GM20000 (cell line): ENCODE measurements around the gene FIZ1.

Experiments used
- DNase-seq: peaks from one replicate; pipeline ENCODE4 v3.0.0; 2012; ENCODE audit warnings: low spot score
- CTCF ChIP-seq: IDR thresholded peaks from 2 replicates; pipeline ENCODE4 v1.5.1; 2012; ENCODE audit warnings: mild to moderate bottlenecking, control low read depth; ENCODE audit errors: extremely low read depth, missing control alignments

Gene FIZ1

GRCh38 chr19:55544776-55545439 lies 54.4 kb downstream of the FIZ1 start:
- TF ChIP-seq CTCF = no peak
- no peak for DNase-seq

GRCh38 chr19:55544014-55544413 lies 55.3 kb downstream of the FIZ1 start:
- DNase-seq = no peak
- TF ChIP-seq CTCF = no peak

DNA sequence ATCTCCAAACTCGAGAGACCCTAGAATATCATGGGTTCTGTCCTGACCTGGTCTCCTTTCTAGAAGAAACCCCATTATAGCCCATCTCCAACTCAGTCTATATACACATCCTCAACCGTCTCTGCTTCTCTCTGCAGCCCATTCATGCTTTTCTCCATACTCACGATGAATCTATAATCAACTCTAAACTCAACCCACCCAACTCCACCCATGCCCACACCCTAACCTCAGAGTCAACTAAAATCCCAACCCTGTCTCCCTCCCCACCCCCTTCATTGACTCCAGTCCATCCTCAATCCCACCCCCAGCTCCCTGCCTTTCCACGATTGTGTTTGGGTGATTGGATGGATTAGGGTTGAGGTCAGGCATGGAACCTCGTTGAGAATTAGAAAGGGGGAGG lies 55.8 kb downstream of the FIZ1 start:
- DNase-seq = no peak
- no peak for TF ChIP-seq CTCF

DNA sequence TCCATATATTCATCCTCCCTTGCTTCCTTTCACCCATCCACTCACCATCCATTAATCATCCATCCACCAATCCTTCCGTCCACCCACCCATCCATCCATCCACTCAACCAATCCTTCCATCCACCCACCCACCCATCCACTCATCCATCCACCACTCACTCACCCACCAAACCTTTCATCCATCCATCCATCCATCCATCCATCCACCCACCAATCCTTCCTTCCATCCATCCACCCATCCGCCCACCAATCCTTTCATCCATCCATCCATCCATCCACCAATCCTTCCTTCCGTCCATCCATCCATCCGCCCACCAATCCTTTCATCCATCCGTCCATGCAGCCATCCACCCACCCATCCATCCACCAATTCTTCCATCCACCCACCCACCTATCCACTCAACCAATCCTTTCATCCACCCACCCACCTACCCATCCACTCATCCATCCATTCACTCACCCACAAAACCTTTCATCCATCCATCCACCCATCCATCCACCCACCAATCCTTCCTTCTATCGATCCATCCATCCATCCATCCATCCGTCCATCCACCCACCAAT lies 56.9 kb downstream of the FIZ1 start:
- DNase-seq = no peak
- TF ChIP-seq CTCF = no peak
